Thyroid gland (tissue), 4 donors: ENCODE measurements around the gene GLT1D1.

Source experiments
- POLR2A ChIP-seq, 2 donors: fragments of 450-650 bp; IDR thresholded peaks; one replicate each; pipeline ENCODE4 v1.6.1; 2017; ENCODE audit warnings: antibody characterized with exemption in 2 of 2, mild to moderate bottlenecking in 2 of 2, moderate library complexity in 1 of 2
- TF ChIP-seq, protein P1 (sequence below), 6 experiments: fragments of 200-600 bp in 3 of 6; fragments of 450-650 bp in 3 of 6; sonication (generic) in 3 of 6; IDR thresholded peaks; one replicate each; pipeline ENCODE4 v1.5.1; 2016 to 2019; ENCODE audit warnings: antibody characterized with exemption in 6 of 6, mild to moderate bottlenecking in 2 of 6, inconsistent platforms in 1 of 6, moderate library complexity in 1 of 6

DNA sequence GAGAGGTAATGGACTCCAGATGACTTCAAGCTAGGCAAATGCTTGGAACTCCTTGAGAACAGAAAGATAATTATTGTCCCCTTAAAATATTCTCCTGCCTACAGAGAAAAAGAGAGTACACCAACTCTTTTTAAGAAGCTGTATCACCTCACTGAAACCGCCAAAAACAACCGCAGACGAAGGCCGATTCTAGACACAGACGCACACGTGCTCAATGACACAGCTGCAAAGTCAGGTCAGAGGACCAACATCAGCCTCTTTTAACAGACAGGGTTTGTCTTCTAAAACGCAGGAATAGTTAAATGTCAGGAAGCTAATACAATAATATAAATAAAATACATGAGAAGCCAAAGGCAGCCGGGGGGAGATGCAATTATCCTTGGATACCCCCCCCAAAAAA lies 48.5 kb upstream of the GLT1D1 start:
- TF ChIP-seq POLR2A (IDR thresholded peaks at IDR 0.05): no peak
- TF ChIP-seq, protein P1, sequence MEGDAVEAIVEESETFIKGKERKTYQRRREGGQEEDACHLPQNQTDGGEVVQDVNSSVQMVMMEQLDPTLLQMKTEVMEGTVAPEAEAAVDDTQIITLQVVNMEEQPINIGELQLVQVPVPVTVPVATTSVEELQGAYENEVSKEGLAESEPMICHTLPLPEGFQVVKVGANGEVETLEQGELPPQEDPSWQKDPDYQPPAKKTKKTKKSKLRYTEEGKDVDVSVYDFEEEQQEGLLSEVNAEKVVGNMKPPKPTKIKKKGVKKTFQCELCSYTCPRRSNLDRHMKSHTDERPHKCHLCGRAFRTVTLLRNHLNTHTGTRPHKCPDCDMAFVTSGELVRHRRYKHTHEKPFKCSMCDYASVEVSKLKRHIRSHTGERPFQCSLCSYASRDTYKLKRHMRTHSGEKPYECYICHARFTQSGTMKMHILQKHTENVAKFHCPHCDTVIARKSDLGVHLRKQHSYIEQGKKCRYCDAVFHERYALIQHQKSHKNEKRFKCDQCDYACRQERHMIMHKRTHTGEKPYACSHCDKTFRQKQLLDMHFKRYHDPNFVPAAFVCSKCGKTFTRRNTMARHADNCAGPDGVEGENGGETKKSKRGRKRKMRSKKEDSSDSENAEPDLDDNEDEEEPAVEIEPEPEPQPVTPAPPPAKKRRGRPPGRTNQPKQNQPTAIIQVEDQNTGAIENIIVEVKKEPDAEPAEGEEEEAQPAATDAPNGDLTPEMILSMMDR (IDR thresholded peaks at IDR 0.05): no peak
